Adrenal gland (tissue), 5 donors: Measurements from ENCODE around the gene FERMT3.

Source experiments
- POLR2A ChIP-seq, 2 donors: fragments of 450-650 bp; IDR thresholded peaks; one replicate each; pipeline ENCODE4 v1.6.1; 2017; ENCODE audit warnings: antibody characterized with exemption in 2 of 2, mild to moderate bottlenecking in 2 of 2, moderate library complexity in 1 of 2
- TF ChIP-seq, protein P1 (sequence below), 6 experiments: fragments of 450-650 bp in 4 of 6; fragments of 200-600 bp in 2 of 6; sonication (generic) in 1 of 6; IDR thresholded peaks; 1 replicate in 5 of 6; 2 replicates in 1 of 6; pipeline versions ENCODE4 v1.5.1 to v1.8.0; 2016 to 2021; ENCODE audit warnings: antibody characterized with exemption in 6 of 6, mild to moderate bottlenecking in 2 of 6, moderate library complexity in 1 of 6
- donor health status: DM: no; HTN: no; CAD: no.

DNA sequence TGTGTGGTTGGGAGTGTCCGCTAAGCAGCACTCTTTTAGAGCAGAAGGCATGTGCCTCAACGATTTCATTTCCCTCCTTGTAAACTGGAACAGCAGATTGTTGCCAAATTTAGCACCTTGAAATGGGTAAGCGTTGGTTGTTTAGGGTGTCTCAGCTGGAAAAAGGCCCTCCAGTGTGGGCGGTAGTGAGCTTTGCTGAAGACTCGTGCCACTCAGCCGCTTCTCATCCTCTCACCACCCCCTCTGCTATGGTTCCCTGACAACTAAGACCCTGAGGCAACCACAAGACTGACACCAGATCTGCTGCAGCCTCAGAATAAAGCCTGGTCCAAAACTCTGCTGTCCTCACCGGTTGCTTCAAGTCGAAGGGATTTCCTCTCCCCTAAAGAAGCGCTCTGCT is 9.9 kb upstream of the FERMT3 start:
- no peak for TF ChIP-seq POLR2A (IDR thresholded peaks at IDR 0.05)
- TF ChIP-seq, protein P1, sequence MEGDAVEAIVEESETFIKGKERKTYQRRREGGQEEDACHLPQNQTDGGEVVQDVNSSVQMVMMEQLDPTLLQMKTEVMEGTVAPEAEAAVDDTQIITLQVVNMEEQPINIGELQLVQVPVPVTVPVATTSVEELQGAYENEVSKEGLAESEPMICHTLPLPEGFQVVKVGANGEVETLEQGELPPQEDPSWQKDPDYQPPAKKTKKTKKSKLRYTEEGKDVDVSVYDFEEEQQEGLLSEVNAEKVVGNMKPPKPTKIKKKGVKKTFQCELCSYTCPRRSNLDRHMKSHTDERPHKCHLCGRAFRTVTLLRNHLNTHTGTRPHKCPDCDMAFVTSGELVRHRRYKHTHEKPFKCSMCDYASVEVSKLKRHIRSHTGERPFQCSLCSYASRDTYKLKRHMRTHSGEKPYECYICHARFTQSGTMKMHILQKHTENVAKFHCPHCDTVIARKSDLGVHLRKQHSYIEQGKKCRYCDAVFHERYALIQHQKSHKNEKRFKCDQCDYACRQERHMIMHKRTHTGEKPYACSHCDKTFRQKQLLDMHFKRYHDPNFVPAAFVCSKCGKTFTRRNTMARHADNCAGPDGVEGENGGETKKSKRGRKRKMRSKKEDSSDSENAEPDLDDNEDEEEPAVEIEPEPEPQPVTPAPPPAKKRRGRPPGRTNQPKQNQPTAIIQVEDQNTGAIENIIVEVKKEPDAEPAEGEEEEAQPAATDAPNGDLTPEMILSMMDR (IDR thresholded peaks at IDR 0.05), result no peak
